ENCODE measurements around the gene SRP14.

The SRP14 gene

DNA sequence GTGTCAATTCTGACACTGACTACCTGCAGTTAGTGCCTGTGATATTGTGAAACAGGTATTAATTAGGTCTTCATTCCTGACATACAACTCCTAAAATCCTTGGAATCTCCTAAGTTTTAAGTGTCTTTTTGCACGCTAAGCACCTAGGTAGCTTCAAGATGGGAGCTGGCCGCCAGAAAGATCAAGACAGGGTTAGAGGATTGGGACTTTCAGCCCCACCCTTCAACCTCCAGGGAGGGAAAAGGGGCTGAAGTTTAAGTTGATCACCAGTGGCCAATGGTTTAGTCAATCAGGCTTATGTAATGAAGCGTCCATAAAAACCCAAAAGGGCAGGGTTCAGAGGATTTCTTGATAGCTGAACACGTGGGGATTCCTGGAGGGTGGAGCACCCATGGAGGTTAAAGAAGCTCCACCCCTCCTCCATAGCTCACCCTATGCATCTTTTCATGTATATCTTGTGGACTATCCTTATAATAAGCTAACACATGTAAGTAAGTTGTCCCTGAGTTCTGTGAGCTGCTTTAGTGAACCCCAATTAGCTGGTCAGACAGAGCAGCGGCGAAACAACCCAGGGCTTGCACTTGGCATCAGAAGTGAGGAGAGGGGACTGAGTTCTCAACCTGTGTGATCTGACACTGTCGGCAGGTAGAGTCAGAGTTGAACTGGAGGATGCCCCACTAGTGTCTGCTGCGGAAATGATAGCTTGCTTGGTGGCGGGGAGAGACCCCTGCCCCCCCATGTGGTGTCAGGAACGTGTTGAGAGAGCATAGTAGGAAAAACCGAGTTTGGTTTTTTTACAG is 12.8 kb upstream of the SRP14 start:
- no peak for TF ChIP-seq ZFX (IDR thresholded peaks at IDR 0.05)
- TF ChIP-seq, protein P1, sequence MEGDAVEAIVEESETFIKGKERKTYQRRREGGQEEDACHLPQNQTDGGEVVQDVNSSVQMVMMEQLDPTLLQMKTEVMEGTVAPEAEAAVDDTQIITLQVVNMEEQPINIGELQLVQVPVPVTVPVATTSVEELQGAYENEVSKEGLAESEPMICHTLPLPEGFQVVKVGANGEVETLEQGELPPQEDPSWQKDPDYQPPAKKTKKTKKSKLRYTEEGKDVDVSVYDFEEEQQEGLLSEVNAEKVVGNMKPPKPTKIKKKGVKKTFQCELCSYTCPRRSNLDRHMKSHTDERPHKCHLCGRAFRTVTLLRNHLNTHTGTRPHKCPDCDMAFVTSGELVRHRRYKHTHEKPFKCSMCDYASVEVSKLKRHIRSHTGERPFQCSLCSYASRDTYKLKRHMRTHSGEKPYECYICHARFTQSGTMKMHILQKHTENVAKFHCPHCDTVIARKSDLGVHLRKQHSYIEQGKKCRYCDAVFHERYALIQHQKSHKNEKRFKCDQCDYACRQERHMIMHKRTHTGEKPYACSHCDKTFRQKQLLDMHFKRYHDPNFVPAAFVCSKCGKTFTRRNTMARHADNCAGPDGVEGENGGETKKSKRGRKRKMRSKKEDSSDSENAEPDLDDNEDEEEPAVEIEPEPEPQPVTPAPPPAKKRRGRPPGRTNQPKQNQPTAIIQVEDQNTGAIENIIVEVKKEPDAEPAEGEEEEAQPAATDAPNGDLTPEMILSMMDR (conservative IDR thresholded peaks at IDR 0.05) = no peak
- no peak overlapping the region for H3K27ac ChIP-seq

GRCh38 chr15:40050788-40051470 is 11.9 kb upstream of the SRP14 start:
- H3K27ac ChIP-seq = no peak overlapping the region
- TF ChIP-seq, protein P1 (conservative IDR thresholded peaks at IDR 0.05) = no peak
- TF ChIP-seq ZFX (IDR thresholded peaks at IDR 0.05) = no peak

- no peak overlapping the region for H3K27ac ChIP-seq
- TF ChIP-seq ZFX (IDR thresholded peaks at IDR 0.05) = no peak
- TF ChIP-seq, protein P1 (conservative IDR thresholded peaks at IDR 0.05) = no peak
Measured at GRCh38 chr15:40048926-40049475, 10.0 kb upstream of the SRP14 start.

- TF ChIP-seq, protein P1 (conservative IDR thresholded peaks at IDR 0.05) = no peak
- no peak for TF ChIP-seq ZFX (IDR thresholded peaks at IDR 0.05)
- H3K27ac ChIP-seq = no peak overlapping the region
Measured at GRCh38 chr15:40048211-40048792, 9.3 kb upstream of the SRP14 start.

- H3K27ac ChIP-seq = no peak overlapping the region
- no peak for TF ChIP-seq ZFX (IDR thresholded peaks at IDR 0.05)
- TF ChIP-seq, protein P1 (conservative IDR thresholded peaks at IDR 0.05) = no peak
Measured at GRCh38 chr15:40047415-40048210, 8.6 kb upstream of the SRP14 start.

DNA sequence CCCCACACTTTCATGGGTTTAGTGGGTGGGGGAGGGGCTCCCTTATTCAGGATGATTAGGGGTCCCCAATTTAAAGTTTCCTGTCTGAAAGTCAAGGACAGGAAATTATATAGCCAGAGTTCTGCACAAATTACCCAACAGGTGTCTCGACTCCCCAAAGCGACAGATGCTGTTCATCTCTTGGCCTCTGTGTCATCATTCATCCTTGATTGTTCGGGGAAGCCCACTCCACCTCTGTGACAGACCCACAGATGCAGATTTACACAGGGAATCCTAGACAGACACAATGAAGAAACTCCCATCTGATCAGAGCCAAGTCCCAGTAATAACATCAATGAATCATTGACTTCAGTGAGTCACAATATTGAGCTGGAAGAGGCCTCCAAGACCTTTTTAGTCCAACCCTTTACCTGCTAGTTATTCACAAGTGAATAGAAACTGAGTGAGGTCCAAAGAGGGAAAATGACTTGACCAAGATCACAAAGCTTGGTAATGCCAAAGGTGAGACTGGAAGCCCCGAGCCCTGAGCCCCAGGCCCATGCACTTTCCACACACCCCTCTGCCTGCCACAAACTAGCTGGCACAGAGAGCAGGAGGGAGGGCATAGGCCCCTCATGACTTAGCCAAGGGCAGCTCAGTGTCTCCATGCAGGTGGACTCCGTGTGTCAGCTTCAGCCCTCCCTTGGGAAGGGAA is 7.9 kb upstream of the SRP14 start:
- TF ChIP-seq, protein P1 (conservative IDR thresholded peaks at IDR 0.05) = no peak
- TF ChIP-seq ZFX (IDR thresholded peaks at IDR 0.05) = no peak
- H3K27ac ChIP-seq = no peak overlapping the region
